Upper lobe of right lung (tissue), 1 donor: ENCODE data around the gene MGAT2. TPM values are rescaled to one million over a fixed set of nuclear protein-coding genes. Genes with fewer than 3 reads are reported as not detected.

Experiments
- ATAC-seq: fragments of 200-7000 bp; cut with Tn5 transposase; one replicate; pipeline ENCODE4 v1.9.1; 2020; ENCODE audit warnings: mild to moderate bottlenecking, moderate library complexity
- DNase-seq: peaks from one replicate; pipeline ENCODE4 v3.0.0-alpha.2; 2020
- H3K27ac ChIP-seq: fragments of 200-600 bp; one replicate; pipeline ENCODE4 v1.8.0; 2022
- H3K27me3 ChIP-seq: fragments of 200-600 bp; one replicate; pipeline ENCODE4 v1.8.0; 2022; ENCODE audit warnings: mild to moderate bottlenecking
- H3K36me3 ChIP-seq: fragments of 200-600 bp; one replicate; pipeline ENCODE4 v1.8.0; 2022
- H3K4me1 ChIP-seq: fragments of 200-600 bp; one replicate; pipeline ENCODE4 v1.8.0; 2022
- H3K4me3 ChIP-seq: fragments of 200-600 bp; one replicate; pipeline ENCODE4 v1.8.0; 2022; ENCODE audit warnings: mild to moderate bottlenecking
- H3K9me3 ChIP-seq: fragments of 200-600 bp; one replicate; pipeline ENCODE4 v1.8.0; 2022
- CTCF ChIP-seq: fragments of 200-600 bp; IDR thresholded peaks from one replicate; pipeline ENCODE4 v1.8.0; 2022; ENCODE audit warnings: antibody characterized with exemption
- intact Hi-C: fragments of 100-400 bp; cut with DNase I; formaldehyde crosslinking; loops from one replicate; pipeline ENCODE4 v1.11.0; 2022
- total RNA-seq: library from RNA; stranded (reverse); fragmentation: NEBNext Ultra II Directional; extraction: Animal tissue kit (Norgen Biotek cat#: 25700); gene quantifications from one replicate; pipeline ENCODE4 v1.2.1, GENCODE V29; 2021
- donor health status: DM: no; HTN: yes; CAD: no; lungs with severe emphysema.

MGAT2 gene
- total RNA-seq, 1 donor from 2014 or later, result 27.1 TPM

- DNase-seq, result no peak
- Histone ChIP-seq H3K27ac (no peak overlapping the region), H3K27me3 (no peaks in the 10 kb centered on the region), H3K4me3 (no peak overlapping the region), H3K36me3 (peaks cover 5% of the 10 kb centered on the region), H3K9me3 (no peaks in the 10 kb centered on the region), H3K4me1 (peaks cover 29% of the 10 kb centered on the region)
- ATAC-seq, result no peak
- intact Hi-C loops, result no loop called here
- TF ChIP-seq CTCF, result no peak
Measured at GRCh38 chr14:49637534-49638078, 17.0 kb downstream of the MGAT2 start.

- Histone ChIP-seq H3K27me3 (no peaks in the 10 kb centered on the region), H3K27ac (no peak overlapping the region), H3K4me1 (peaks cover 26% of the 10 kb centered on the region), H3K4me3 (no peak overlapping the region), H3K9me3 (no peaks in the 10 kb centered on the region), H3K36me3 (peaks cover 5% of the 10 kb centered on the region)
- ATAC-seq (no peak), DNase-seq (no peak)
- no peak for TF ChIP-seq CTCF
- intact Hi-C loops, result no loop called here
Measured at GRCh38 chr14:49640540-49641417, 20.2 kb downstream of the MGAT2 start.

DNA sequence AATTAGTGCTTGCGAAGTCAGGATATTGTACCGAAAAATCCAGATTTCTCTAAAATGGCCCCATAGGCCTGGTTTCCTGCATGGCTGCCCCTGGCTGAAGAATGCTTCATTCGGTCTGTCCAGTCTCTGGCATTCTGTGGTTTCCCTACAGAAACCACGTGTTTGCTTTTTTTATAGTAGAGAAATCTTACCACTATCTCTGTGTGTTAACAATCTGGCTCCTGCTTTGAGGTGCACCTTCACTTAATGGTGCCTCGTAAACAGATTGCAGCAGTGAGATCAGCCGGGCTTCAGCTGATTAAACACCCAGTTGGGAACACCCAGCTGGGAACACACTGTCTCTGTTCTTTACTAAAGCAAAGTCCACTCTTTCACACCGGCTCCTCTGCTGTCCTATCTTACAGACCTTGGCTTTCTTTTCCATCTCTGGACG, 21.1 kb downstream of the MGAT2 start:
- TF ChIP-seq CTCF, result no peak
- no peak overlapping the region for H3K27ac ChIP-seq
- DNase-seq, result no peak
- no peaks in the 10 kb centered on the region for H3K27me3 ChIP-seq
- intact Hi-C loops, result no loop called here
- ATAC-seq, result peak; percentile 61
- H3K9me3 ChIP-seq, result no peaks in the 10 kb centered on the region
- peaks cover 17% of the 10 kb centered on the region for H3K4me1 ChIP-seq
- H3K36me3 ChIP-seq, result peaks cover 5% of the 10 kb centered on the region
- no peak overlapping the region for H3K4me3 ChIP-seq

DNA sequence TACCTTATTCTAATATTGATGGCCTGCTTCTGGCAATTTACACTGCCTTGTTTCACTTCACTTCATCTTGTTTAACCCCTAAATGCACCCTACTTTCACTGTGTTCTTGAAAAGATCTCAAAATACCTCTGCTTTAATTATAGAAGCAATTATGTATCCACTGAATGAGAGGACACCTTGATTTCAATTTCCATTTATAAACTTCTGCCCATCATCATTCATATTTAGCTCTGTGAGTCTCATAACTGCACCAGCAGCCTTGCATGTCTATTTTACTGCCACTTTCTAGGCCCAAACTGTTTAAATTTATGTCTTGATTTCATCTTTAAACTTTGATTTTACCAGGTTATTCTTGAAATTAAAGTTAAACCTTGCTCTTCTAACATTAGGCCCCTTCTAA, 21.6 kb downstream of the MGAT2 start:
- Histone ChIP-seq H3K4me3 (no peak overlapping the region), H3K36me3 (peaks cover 5% of the 10 kb centered on the region), H3K4me1 (peaks cover 12% of the 10 kb centered on the region), H3K9me3 (no peaks in the 10 kb centered on the region), H3K27me3 (no peaks in the 10 kb centered on the region), H3K27ac (no peak overlapping the region)
- intact Hi-C loops, result no loop called here
- no peak for TF ChIP-seq CTCF
- no peak for DNase-seq
- ATAC-seq, result no peak

GRCh38 chr14:49653508-49653907, 32.9 kb downstream of the MGAT2 start:
- ATAC-seq (no peak), DNase-seq (no peak)
- no peaks in the 10 kb centered on the region for H3K27me3 ChIP-seq
- H3K4me3 ChIP-seq, result no peak overlapping the region
- TF ChIP-seq CTCF, result no peak
- no peaks in the 10 kb centered on the region for H3K4me1 ChIP-seq
- intact Hi-C loops, result no loop called here
- H3K27ac ChIP-seq, result no peak overlapping the region
- H3K36me3 ChIP-seq, result no peaks in the 10 kb centered on the region
- H3K9me3 ChIP-seq, result no peaks in the 10 kb centered on the region
